Measurements from ENCODE around the gene KIF26A.

- no peak for TF ChIP-seq POLR2AphosphoS5 (IDR thresholded peaks at IDR 0.05)
- TF ChIP-seq, protein P1, sequence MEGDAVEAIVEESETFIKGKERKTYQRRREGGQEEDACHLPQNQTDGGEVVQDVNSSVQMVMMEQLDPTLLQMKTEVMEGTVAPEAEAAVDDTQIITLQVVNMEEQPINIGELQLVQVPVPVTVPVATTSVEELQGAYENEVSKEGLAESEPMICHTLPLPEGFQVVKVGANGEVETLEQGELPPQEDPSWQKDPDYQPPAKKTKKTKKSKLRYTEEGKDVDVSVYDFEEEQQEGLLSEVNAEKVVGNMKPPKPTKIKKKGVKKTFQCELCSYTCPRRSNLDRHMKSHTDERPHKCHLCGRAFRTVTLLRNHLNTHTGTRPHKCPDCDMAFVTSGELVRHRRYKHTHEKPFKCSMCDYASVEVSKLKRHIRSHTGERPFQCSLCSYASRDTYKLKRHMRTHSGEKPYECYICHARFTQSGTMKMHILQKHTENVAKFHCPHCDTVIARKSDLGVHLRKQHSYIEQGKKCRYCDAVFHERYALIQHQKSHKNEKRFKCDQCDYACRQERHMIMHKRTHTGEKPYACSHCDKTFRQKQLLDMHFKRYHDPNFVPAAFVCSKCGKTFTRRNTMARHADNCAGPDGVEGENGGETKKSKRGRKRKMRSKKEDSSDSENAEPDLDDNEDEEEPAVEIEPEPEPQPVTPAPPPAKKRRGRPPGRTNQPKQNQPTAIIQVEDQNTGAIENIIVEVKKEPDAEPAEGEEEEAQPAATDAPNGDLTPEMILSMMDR (IDR thresholded peaks at IDR 0.05; ENCODE audit: poor library complexity, severe bottlenecking): no peak
Measured at GRCh38 chr14:104218361-104219180, 80.2 kb downstream of the KIF26A start.
